Uterus (tissue), 2 donors: ENCODE data around the gene INPP5J.
A peak's percentile ranks its signal among the peaks of the same experiment; 100 is the strongest.

Experiments
- CTCF ChIP-seq, 4 experiments: fragments of 200-600 bp in 2 of 4; fragments of 450-650 bp in 2 of 4; sonication (generic) in 2 of 4; IDR thresholded peaks; one replicate each; pipeline ENCODE4 v1.5.1; 2016 to 2019; ENCODE audit warnings: antibody characterized with exemption in 4 of 4, mild to moderate bottlenecking in 2 of 4, moderate library complexity in 1 of 4
- POLR2A ChIP-seq, 2 donors: fragments of 450-650 bp; IDR thresholded peaks; one replicate each; pipeline ENCODE4 v1.6.1; 2016; ENCODE audit warnings: antibody characterized with exemption in 2 of 2, mild to moderate bottlenecking in 1 of 2, moderate library complexity in 1 of 2

- TF ChIP-seq CTCF (IDR thresholded peaks at IDR 0.05) = peak; percentile 21 to 62 (median 48)
- peak in 1 of 2 donors; percentile 28 for TF ChIP-seq POLR2A (IDR thresholded peaks at IDR 0.05)
Observed at GRCh38 chr22:31104869-31105268, 17.9 kb upstream of the INPP5J start.
